T-helper 2 cell treated with Interferon-gamma antibody and Interleukin-4, amounts not matched to agents 5 μg/mL and 100 μg/mL, for 36 hours (primary cell): Measurements from ENCODE around the gene MUC6.
"Not testable (repeated sequence)": the region's sequence is repeated elsewhere in the genome, so short reads cannot be mapped to it uniquely, and the experiment has no call there.

ENCODE experiments used
- DNase-seq: peaks from one replicate; pipeline ENCODE4 v3.0.0; 2021; ENCODE audit warnings: low spot score
- H3K27ac Mint-ChIP-seq: one replicate; pipeline ENCODE4 v1.8.0; 2021; ENCODE audit warnings: mild to moderate bottlenecking, mixed read lengths
- H3K27me3 Mint-ChIP-seq: one replicate; pipeline ENCODE4 v1.8.0; 2021; ENCODE audit warnings: low read depth, mixed read lengths
- H3K36me3 Mint-ChIP-seq: one replicate; pipeline ENCODE4 v1.8.0; 2021; ENCODE audit warnings: low read depth, mixed read lengths
- H3K4me1 Mint-ChIP-seq: one replicate; pipeline ENCODE4 v1.8.0; 2021; ENCODE audit warnings: low read depth, mixed read lengths
- H3K4me3 Mint-ChIP-seq: one replicate; pipeline ENCODE4 v1.8.0; 2022; ENCODE audit warnings: mild to moderate bottlenecking, moderate library complexity, mixed read lengths
- H3K9me3 Mint-ChIP-seq: one replicate; pipeline ENCODE4 v1.8.0; 2021; ENCODE audit warnings: mixed read lengths

MUC6 gene

GRCh38 chr11:986270-986951 is 50.1 kb downstream of the MUC6 start:
- Mint-ChIP-seq H3K9me3 (no peaks in the 10 kb centered on the region), H3K27me3 (no peaks in the 10 kb centered on the region), H3K27ac (no peak overlapping the region)

GRCh38 chr11:985848-986247 is 50.7 kb downstream of the MUC6 start:
- Mint-ChIP-seq H3K9me3 (no peaks in the 10 kb centered on the region), H3K4me3 (no peak overlapping the region), H3K27ac (no peak overlapping the region), H3K36me3 (peaks cover 19% of the 10 kb centered on the region), H3K4me1 (peaks cover under 1% of the 10 kb centered on the region), H3K27me3 (no peaks in the 10 kb centered on the region)
- no peak for DNase-seq

More at GRCh38 chr11:986270-986951, 50.1 kb downstream of the MUC6 start:
- H3K4me3 Mint-ChIP-seq, result no peak overlapping the region
- no peaks in the 10 kb centered on the region for H3K4me1 Mint-ChIP-seq
- H3K36me3 Mint-ChIP-seq, result peaks cover 19% of the 10 kb centered on the region
- DNase-seq, result no peak

GRCh38 chr11:985406-985805 is 51.1 kb downstream of the MUC6 start:
- peaks cover 19% of the 10 kb centered on the region for H3K36me3 Mint-ChIP-seq
- no peak overlapping the region for H3K27ac Mint-ChIP-seq
- no peak for DNase-seq
- H3K27me3 Mint-ChIP-seq, result no peaks in the 10 kb centered on the region
- H3K9me3 Mint-ChIP-seq, result no peaks in the 10 kb centered on the region
- peaks cover 2% of the 10 kb centered on the region for H3K4me1 Mint-ChIP-seq
- H3K4me3 Mint-ChIP-seq, result no peak overlapping the region

GRCh38 chr11:984546-984945 is 52.0 kb downstream of the MUC6 start:
- Mint-ChIP-seq H3K4me3 (no peak overlapping the region), H3K4me1 (peaks cover 2% of the 10 kb centered on the region), H3K27me3 (no peaks in the 10 kb centered on the region), H3K27ac (no peak overlapping the region), H3K9me3 (no peaks in the 10 kb centered on the region), H3K36me3 (peaks cover 19% of the 10 kb centered on the region)
- no peak for DNase-seq

DNA sequence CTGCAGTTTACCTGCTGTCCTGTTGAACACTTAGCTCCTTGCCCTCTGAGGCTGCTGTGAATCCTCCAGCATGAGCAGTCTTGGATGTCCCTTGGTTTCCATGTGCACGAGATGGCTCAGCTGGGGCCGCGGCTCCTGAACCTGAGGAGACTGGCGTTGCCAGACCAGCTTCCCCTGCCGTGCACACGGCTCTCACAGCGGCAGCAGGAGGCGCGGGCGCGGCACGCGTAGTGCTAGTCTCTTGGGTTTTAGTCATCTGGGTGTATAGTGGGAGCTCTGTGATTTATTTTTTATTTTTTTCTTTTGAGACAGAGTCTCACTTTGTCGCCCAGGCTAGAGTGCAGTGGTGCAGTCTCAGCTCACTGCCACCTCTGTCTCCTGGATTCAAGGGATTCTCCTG is 54.8 kb downstream of the MUC6 start:
- H3K4me1 Mint-ChIP-seq, result peaks cover 2% of the 10 kb centered on the region
- H3K4me3 Mint-ChIP-seq, result no peak overlapping the region
- no peaks in the 10 kb centered on the region for H3K27me3 Mint-ChIP-seq
- no peak for DNase-seq
- peaks cover 10% of the 10 kb centered on the region for H3K36me3 Mint-ChIP-seq
- no peaks in the 10 kb centered on the region for H3K9me3 Mint-ChIP-seq
- no peak overlapping the region for H3K27ac Mint-ChIP-seq

DNA sequence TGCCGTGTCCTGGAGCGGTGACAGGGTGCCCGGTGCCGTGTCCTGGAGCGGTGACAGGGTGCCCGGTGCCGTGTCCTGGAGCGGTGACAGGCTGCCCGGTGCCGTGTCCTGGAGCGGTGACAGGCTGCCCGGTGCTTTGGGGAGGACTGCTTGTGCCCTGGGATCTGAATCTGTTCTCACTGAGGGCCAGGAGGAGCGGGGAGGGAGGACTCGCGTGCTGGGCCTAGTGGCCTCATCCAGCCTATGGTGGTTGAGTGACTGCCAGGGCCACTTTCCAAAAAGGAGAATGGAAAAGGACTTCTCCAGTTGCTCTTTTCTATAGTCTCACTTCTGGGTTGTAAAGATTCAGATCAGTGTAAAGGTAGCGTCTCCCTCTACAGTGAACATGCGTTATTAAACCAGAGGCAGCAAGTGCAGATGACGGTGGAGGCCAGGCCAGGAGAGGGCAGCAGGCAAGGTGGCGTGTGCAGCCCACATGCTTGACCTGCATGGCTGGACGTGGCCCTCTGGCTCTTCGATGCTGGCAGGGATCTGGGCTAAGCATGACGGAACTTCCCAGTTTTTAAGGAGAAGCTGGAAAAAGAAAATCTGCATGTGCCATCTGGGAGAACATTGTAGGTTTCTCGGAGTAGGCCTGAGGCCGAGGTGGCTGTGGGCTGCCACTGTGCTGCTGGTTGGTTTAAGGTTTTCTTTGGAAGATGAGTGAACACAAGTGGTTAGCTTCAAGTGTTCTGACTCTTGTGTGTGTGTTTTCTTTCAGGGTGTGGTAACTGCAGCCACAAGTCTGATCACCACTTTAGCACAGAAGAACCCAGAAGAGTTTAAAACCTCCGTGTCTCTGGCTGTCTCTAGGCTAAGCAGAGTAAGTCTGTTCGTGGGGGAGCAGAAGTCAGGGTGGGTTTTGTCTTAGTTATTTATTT is 55.8 kb downstream of the MUC6 start:
- DNase-seq, result no peak
- Mint-ChIP-seq H3K27me3 (no peaks in the 10 kb centered on the region), H3K36me3 (peaks cover 6% of the 10 kb centered on the region), H3K4me1 (peaks cover 10% of the 10 kb centered on the region), H3K9me3 (no peaks in the 10 kb centered on the region), H3K4me3 (no peak overlapping the region), H3K27ac (no peak overlapping the region)

DNA sequence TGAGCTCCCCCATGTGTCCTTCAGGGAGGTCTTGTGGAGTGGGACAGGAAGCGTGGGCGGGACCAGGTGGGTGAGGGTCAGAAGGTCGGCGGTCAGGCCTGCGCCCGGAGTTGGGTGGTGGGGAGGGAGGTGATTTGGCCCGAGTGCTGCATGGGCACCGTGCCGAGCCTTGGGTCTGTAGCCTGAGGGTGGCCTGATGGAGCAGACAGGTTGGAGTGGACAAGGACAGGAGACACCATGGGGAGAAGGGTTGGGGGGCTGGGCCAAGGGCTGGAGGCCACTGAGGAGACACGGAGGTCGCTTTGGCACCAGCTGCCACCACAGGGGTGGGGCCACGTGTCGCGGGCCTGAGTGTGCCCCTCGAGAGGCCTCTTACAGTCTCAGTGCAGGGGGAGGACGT is 57.7 kb downstream of the MUC6 start:
- Mint-ChIP-seq H3K27ac (no peak overlapping the region), H3K4me3 (no peak overlapping the region), H3K27me3 (no peaks in the 10 kb centered on the region), H3K9me3 (no peaks in the 10 kb centered on the region), H3K4me1 (peaks cover 10% of the 10 kb centered on the region), H3K36me3 (peaks cover 5% of the 10 kb centered on the region)
- no peak for DNase-seq

- H3K36me3 Mint-ChIP-seq, result peaks cover 3% of the 10 kb centered on the region
- H3K9me3 Mint-ChIP-seq, result no peaks in the 10 kb centered on the region
- no peak for DNase-seq
- H3K27ac Mint-ChIP-seq, result no peak overlapping the region
- H3K4me1 Mint-ChIP-seq, result peaks cover 10% of the 10 kb centered on the region
- H3K27me3 Mint-ChIP-seq, result no peaks in the 10 kb centered on the region
- H3K4me3 Mint-ChIP-seq, result no peak overlapping the region
Measured at GRCh38 chr11:977830-978720, 58.4 kb downstream of the MUC6 start.

GRCh38 chr11:976431-977160 is 59.9 kb downstream of the MUC6 start:
- H3K36me3 Mint-ChIP-seq, result peaks cover 7% of the 10 kb centered on the region
- peak overlapping the region; percentile 58 for H3K27ac Mint-ChIP-seq
- H3K4me1 Mint-ChIP-seq, result peaks cover 10% of the 10 kb centered on the region
- DNase-seq, result no peak
- no peak overlapping the region for H3K4me3 Mint-ChIP-seq
- no peaks in the 10 kb centered on the region for H3K9me3 Mint-ChIP-seq
- H3K27me3 Mint-ChIP-seq, result no peaks in the 10 kb centered on the region

DNA sequence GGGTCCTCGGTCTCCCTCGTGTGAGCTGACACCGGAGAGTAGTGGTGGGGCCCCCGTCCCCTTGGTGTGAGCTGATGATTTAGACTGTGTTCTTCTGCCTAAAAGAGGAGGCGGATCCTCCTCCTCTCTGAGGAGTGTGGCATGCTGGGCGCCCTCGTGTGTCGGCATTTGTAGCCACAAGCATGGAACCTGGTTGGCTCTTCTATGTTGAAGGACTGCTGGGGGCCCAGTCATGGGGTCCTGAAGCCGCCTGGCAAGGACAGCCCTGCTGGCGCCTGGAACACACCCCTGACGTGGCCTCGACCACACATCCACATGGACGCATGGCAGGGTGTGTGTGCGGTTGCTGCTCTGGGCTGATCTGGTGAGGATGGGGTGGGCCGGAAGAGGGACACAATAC is 60.7 kb downstream of the MUC6 start:
- H3K27ac Mint-ChIP-seq, result no peak overlapping the region
- DNase-seq, result no peak
- no peaks in the 10 kb centered on the region for H3K9me3 Mint-ChIP-seq
- H3K36me3 Mint-ChIP-seq, result peaks cover 9% of the 10 kb centered on the region
- no peak overlapping the region for H3K4me3 Mint-ChIP-seq
- peaks cover 10% of the 10 kb centered on the region for H3K4me1 Mint-ChIP-seq
- no peaks in the 10 kb centered on the region for H3K27me3 Mint-ChIP-seq

GRCh38 chr11:975376-975775 is 61.1 kb downstream of the MUC6 start:
- H3K36me3 Mint-ChIP-seq, H3K9me3 Mint-ChIP-seq, H3K27me3 Mint-ChIP-seq, DNase-seq, H3K4me3 Mint-ChIP-seq, H3K27ac Mint-ChIP-seq: not testable (repeated sequence)
- H3K4me1 Mint-ChIP-seq, result peaks cover 14% of the 10 kb centered on the region

GRCh38 chr11:973237-973636 is 63.3 kb downstream of the MUC6 start:
- no peaks in the 10 kb centered on the region for H3K27me3 Mint-ChIP-seq
- H3K4me1 Mint-ChIP-seq, result peaks cover 22% of the 10 kb centered on the region
- peaks cover 11% of the 10 kb centered on the region for H3K36me3 Mint-ChIP-seq
- no peaks in the 10 kb centered on the region for H3K9me3 Mint-ChIP-seq
- DNase-seq, result no peak
- no peak overlapping the region for H3K4me3 Mint-ChIP-seq
- no peak overlapping the region for H3K27ac Mint-ChIP-seq

DNA sequence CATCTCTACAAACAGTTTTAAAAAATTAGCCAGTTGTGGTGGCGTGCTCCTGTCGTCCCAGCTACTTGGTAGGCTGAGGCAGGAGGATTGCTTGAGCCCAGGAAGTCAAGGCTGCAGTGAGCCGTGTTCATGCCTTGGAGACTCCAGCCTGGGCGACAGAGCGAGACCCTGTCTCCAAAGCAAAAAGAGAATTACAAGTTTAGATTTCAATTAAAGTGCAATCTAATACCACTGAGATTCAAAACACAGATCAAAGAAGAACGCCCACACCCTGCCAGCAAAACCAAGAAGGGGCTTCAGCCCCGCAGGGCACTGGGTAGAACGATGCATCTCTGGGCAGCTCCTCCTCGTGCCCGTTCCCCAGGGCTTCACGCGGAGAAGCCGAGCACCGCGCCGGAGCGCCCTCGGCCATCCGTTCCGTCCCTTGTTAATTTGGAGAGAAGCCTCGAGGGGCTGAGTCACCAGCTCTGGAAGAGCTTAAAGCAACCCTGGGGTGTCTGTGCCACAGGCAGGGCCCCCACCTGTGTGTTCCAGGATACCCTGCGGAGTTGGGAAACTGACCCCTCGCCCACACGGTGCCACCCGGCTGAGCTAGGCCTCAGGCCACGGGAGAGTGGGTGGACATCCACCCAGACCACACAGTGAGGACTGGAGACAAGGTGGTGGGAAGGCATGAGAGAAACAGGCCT is 63.9 kb downstream of the MUC6 start:
- no peak overlapping the region for H3K4me3 Mint-ChIP-seq
- H3K36me3 Mint-ChIP-seq, result peaks cover 11% of the 10 kb centered on the region
- H3K27ac Mint-ChIP-seq, result no peak overlapping the region
- no peaks in the 10 kb centered on the region for H3K9me3 Mint-ChIP-seq
- peaks cover 22% of the 10 kb centered on the region for H3K4me1 Mint-ChIP-seq
- DNase-seq, result no peak
- H3K27me3 Mint-ChIP-seq, result no peaks in the 10 kb centered on the region
